Subcutaneous abdominal adipose tissue (tissue), 5 donors: ENCODE results near the gene IL4I1.
A peak's percentile ranks its signal among the peaks of the same experiment; 100 is the strongest.

ENCODE experiments used
- H3K27ac ChIP-seq: one replicate; pipeline ENCODE4 v1.7.0; 2013; ENCODE audit warnings: low read depth, mild to moderate bottlenecking, inconsistent platforms, low read length, moderate library complexity
- H3K27me3 ChIP-seq, 5 donors: one replicate each; pipeline ENCODE4 v1.7.0; 2013; ENCODE audit warnings: low read length in 5 of 5, inconsistent platforms in 1 of 5; ENCODE audit not compliant: control insufficient read depth in 5 of 5, insufficient read depth in 4 of 5
- H3K36me3 ChIP-seq, 5 donors: one replicate each; pipeline ENCODE4 v1.7.0; 2013; ENCODE audit warnings: low read length in 5 of 5; ENCODE audit not compliant: control insufficient read depth in 5 of 5, insufficient read depth in 5 of 5
- H3K4me1 ChIP-seq, 5 donors: one replicate each; pipeline ENCODE4 v1.7.0; 2013; ENCODE audit warnings: low read length in 5 of 5, mild to moderate bottlenecking in 3 of 5, moderate library complexity in 1 of 5; ENCODE audit not compliant: control insufficient read depth in 5 of 5, insufficient read depth in 5 of 5
- H3K4me3 ChIP-seq, 5 donors: one replicate each; pipeline ENCODE4 v1.7.0; 2013; ENCODE audit warnings: low read length in 5 of 5, low read depth in 1 of 5
- H3K9ac ChIP-seq, 5 donors: one replicate each; pipeline ENCODE4 v1.7.0; 2013; ENCODE audit warnings: low read length in 5 of 5, mild to moderate bottlenecking in 4 of 5, moderate library complexity in 3 of 5
- H3K9me3 ChIP-seq, 5 donors: one replicate each; pipeline ENCODE4 v1.7.0; 2013; ENCODE audit warnings: low read length in 5 of 5; ENCODE audit not compliant: control insufficient read depth in 5 of 5
- donor health status: healthy.
- donor health status: healthy.
- donor health status: healthy.
- donor health status: healthy.
- donor health status: healthy.

IL4I1 gene

GRCh38 chr19:49874503-49875157 lies 22.1 kb downstream of the IL4I1 start:
- H3K9me3 ChIP-seq, result no peaks in the 10 kb centered on the region
- H3K27ac ChIP-seq, result no peak overlapping the region
- no peak overlapping the region for H3K4me3 ChIP-seq
- H3K4me1 ChIP-seq, result peaks cover 6 to 50% (median 40%) of the 10 kb centered on the region in 5 donors
- peaks cover 0 to 41% (median 19%) of the 10 kb centered on the region in 5 donors for H3K36me3 ChIP-seq
- H3K27me3 ChIP-seq, result no peaks in the 10 kb centered on the region
- peak overlapping the region in 4 of 5 donors; percentile 38 to 100 (median 96) for H3K9ac ChIP-seq

- Histone ChIP-seq H3K27ac (no peak overlapping the region), H3K9ac (peak overlapping the region in 1 of 5 donors; percentile 2), H3K9me3 (no peaks in the 10 kb centered on the region), H3K27me3 (no peaks in the 10 kb centered on the region), H3K4me3 (no peak overlapping the region), H3K36me3 (peaks cover 0 to 33% (median 12%) of the 10 kb centered on the region in 5 donors), H3K4me1 (peaks cover 11 to 50% (median 39%) of the 10 kb centered on the region in 5 donors)
These were observed 22.9 kb downstream of the IL4I1 start for GRCh38 chr19:49873834-49874233.

GRCh38 chr19:49873129-49873521 lies 23.6 kb downstream of the IL4I1 start:
- no peak overlapping the region for H3K4me3 ChIP-seq
- no peaks in the 10 kb centered on the region for H3K27me3 ChIP-seq
- peaks cover 11 to 50% (median 39%) of the 10 kb centered on the region in 5 donors for H3K4me1 ChIP-seq
- H3K36me3 ChIP-seq, result peaks cover 0 to 28% (median 9%) of the 10 kb centered on the region in 5 donors
- no peak overlapping the region for H3K27ac ChIP-seq
- H3K9me3 ChIP-seq, result no peaks in the 10 kb centered on the region
- no peak overlapping the region for H3K9ac ChIP-seq

GRCh38 chr19:49872245-49873128 lies 24.2 kb downstream of the IL4I1 start:
- Histone ChIP-seq H3K4me3 (no peak overlapping the region), H3K4me1 (peaks cover 11 to 53% (median 42%) of the 10 kb centered on the region in 5 donors), H3K9ac (no peak overlapping the region), H3K27me3 (no peaks in the 10 kb centered on the region), H3K9me3 (no peaks in the 10 kb centered on the region), H3K36me3 (peaks cover 0 to 28% (median 9%) of the 10 kb centered on the region in 5 donors), H3K27ac (no peak overlapping the region)

GRCh38 chr19:49871349-49871985 lies 25.2 kb downstream of the IL4I1 start:
- no peak overlapping the region for H3K4me3 ChIP-seq
- no peak overlapping the region for H3K27ac ChIP-seq
- H3K4me1 ChIP-seq, result peaks cover 8 to 62% (median 49%) of the 10 kb centered on the region in 5 donors
- no peaks in the 10 kb centered on the region for H3K9me3 ChIP-seq
- no peaks in the 10 kb centered on the region for H3K27me3 ChIP-seq
- no peak overlapping the region for H3K9ac ChIP-seq
- H3K36me3 ChIP-seq, result peaks cover 0 to 28% (median 9%) of the 10 kb centered on the region in 5 donors

GRCh38 chr19:49870309-49870901 lies 26.3 kb downstream of the IL4I1 start:
- H3K27me3 ChIP-seq, result no peaks in the 10 kb centered on the region
- H3K9me3 ChIP-seq, result no peaks in the 10 kb centered on the region
- H3K4me3 ChIP-seq, result peak overlapping the region; percentile 46 to 72 (median 63)
- peak overlapping the region; percentile 84 for H3K27ac ChIP-seq
- H3K4me1 ChIP-seq, result peaks cover 8 to 66% (median 52%) of the 10 kb centered on the region in 5 donors
- H3K36me3 ChIP-seq, result peaks cover 0 to 28% (median 9%) of the 10 kb centered on the region in 5 donors
- peak overlapping the region in 4 of 5 donors; percentile 65 to 84 (median 78) for H3K9ac ChIP-seq

GRCh38 chr19:49869484-49870308 lies 27.0 kb downstream of the IL4I1 start:
- no peaks in the 10 kb centered on the region for H3K27me3 ChIP-seq
- peaks cover 8 to 65% (median 51%) of the 10 kb centered on the region in 5 donors for H3K4me1 ChIP-seq
- H3K9ac ChIP-seq, result peak overlapping the region in 4 of 5 donors; percentile 65 to 84 (median 78)
- no peaks in the 10 kb centered on the region for H3K9me3 ChIP-seq
- peak overlapping the region; percentile 46 to 72 (median 63) for H3K4me3 ChIP-seq
- H3K36me3 ChIP-seq, result peaks cover 0 to 30% (median 9%) of the 10 kb centered on the region in 5 donors
- peak overlapping the region; percentile 90 for H3K27ac ChIP-seq

- Histone ChIP-seq H3K4me1 (peaks cover 8 to 61% (median 50%) of the 10 kb centered on the region in 5 donors), H3K27me3 (no peaks in the 10 kb centered on the region), H3K4me3 (peak overlapping the region in 4 of 5 donors; percentile 35 to 72 (median 52)), H3K9me3 (no peaks in the 10 kb centered on the region), H3K9ac (peak overlapping the region in 4 of 5 donors; percentile 1 to 65 (median 57)), H3K27ac (peak overlapping the region; percentile 90), H3K36me3 (peaks cover 0 to 30% (median 9%) of the 10 kb centered on the region in 5 donors)
These were observed 27.6 kb downstream of the IL4I1 start for GRCh38 chr19:49869009-49869483.
